PFSK-1 (cell line): Measurements from ENCODE around the gene RET.

ENCODE experiments used
- FOXP2 ChIP-seq: optimal IDR thresholded peaks from 2 replicates; pipeline ENCODE3; 2011; ENCODE audit warnings: borderline replicate concordance, control low read depth, inconsistent platforms; ENCODE audit not compliant: insufficient read depth; ENCODE audit errors: extremely low read length, extremely low read depth
- POLR2AphosphoS5 ChIP-seq: IDR thresholded peaks from 2 replicates; pipeline ENCODE4 v1.6.1; 2012; ENCODE audit warnings: low read depth, mild to moderate bottlenecking, control low read depth, low read length, moderate library complexity
- TF ChIP-seq, protein P1 (sequence below), 2 experiments: IDR thresholded peaks; 2 replicates each; pipeline versions ENCODE4 v1.6.1 to v1.8.0; 2011 to 2012; ENCODE audit warnings: low read depth in 2 of 2, low read length in 2 of 2, control low read depth in 1 of 2, inconsistent platforms in 1 of 2, mild to moderate bottlenecking in 1 of 2, moderate library complexity in 1 of 2; ENCODE audit not compliant: insufficient read depth in 1 of 2

DNA sequence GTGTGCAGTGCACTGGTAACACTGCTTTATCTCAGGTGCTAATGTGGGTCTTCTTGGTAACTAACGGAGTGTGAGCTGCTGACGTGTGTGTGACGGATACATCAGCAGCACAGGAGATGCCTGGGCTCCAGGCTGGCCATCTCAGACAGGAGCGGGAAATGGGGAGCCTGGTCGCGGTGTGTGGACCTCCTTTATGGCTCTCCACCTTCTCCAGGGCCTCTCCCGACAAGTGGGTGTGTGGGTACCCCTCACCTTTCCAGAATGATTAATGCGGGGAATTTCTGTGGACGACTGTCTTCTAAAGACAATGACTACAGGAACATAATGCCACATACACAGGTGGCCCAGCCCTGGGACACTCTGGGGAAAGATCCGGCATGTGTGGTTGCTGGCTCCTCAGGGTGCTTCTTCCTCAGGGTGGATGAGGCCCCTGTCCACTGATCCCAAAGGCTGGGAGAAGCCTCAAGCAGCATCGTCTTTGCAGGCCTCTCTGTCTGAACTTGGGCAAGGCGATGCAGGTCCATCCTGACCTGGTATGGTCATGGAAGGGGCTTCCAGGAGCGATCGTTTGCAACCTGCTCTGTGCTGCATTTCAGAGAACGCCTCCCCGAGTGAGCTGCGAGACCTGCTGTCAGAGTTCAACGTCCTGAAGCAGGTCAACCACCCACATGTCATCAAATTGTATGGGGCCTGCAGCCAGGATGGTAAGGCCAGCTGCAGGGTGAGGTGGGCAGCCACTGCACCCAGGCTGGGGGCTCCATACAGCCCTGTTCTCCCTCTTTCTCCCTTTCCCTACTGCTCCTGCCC lies 41.1 kb downstream of the RET start:
- TF ChIP-seq POLR2AphosphoS5 (no peak), FOXP2 (no peak)
- TF ChIP-seq, protein P1, sequence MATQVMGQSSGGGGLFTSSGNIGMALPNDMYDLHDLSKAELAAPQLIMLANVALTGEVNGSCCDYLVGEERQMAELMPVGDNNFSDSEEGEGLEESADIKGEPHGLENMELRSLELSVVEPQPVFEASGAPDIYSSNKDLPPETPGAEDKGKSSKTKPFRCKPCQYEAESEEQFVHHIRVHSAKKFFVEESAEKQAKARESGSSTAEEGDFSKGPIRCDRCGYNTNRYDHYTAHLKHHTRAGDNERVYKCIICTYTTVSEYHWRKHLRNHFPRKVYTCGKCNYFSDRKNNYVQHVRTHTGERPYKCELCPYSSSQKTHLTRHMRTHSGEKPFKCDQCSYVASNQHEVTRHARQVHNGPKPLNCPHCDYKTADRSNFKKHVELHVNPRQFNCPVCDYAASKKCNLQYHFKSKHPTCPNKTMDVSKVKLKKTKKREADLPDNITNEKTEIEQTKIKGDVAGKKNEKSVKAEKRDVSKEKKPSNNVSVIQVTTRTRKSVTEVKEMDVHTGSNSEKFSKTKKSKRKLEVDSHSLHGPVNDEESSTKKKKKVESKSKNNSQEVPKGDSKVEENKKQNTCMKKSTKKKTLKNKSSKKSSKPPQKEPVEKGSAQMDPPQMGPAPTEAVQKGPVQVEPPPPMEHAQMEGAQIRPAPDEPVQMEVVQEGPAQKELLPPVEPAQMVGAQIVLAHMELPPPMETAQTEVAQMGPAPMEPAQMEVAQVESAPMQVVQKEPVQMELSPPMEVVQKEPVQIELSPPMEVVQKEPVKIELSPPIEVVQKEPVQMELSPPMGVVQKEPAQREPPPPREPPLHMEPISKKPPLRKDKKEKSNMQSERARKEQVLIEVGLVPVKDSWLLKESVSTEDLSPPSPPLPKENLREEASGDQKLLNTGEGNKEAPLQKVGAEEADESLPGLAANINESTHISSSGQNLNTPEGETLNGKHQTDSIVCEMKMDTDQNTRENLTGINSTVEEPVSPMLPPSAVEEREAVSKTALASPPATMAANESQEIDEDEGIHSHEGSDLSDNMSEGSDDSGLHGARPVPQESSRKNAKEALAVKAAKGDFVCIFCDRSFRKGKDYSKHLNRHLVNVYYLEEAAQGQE (IDR thresholded peaks at IDR 0.05; ENCODE audit: insufficient read depth in 1 of 2, low read depth in 2 of 2, low read length in 2 of 2) = no peak
